ENCODE results near the gene DDX59. TPM values are rescaled to one million over a fixed set of nuclear protein-coding genes. Genes with fewer than 3 reads are reported as not detected.

DDX59 gene
- total and polyA plus RNA-seq, 9 of the 15 experiments (the other 6 are each of a cell fraction or from before 2014, with no cell fraction given), result 8.3 to 30.4 (median 19.8) TPM

DNA sequence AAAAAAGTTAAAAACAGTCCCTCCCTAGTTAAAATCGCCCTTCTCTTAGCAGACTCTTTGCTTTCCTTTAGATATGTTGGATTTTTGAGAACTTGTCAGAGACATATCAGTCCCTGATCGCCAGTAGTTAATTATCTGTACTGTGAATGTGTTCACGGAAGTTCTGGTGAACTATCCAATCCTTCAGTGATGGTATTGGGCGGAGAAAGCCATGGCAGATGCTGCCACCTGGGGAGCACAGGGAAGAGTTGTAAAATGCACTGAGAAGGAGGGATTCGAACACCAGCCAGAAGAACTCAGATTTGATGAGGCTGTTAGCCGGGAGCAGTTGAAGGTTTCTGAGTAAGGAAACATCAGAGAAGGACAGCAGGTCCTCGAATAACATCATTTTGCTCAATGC is 31.6 kb downstream of the DDX59 start (continued):
- TF ChIP-seq, protein P1, sequence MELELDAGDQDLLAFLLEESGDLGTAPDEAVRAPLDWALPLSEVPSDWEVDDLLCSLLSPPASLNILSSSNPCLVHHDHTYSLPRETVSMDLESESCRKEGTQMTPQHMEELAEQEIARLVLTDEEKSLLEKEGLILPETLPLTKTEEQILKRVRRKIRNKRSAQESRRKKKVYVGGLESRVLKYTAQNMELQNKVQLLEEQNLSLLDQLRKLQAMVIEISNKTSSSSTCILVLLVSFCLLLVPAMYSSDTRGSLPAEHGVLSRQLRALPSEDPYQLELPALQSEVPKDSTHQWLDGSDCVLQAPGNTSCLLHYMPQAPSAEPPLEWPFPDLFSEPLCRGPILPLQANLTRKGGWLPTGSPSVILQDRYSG (tag; conservative IDR thresholded peaks at IDR 0.05; ENCODE audit: low read depth), result no peak
- no peak for TF ChIP-seq NCOA1 (IDR thresholded peaks at IDR 0.05; ENCODE audit: low read depth)
- no peak for TF ChIP-seq PRPF4 (IDR thresholded peaks at IDR 0.05; ENCODE audit: insufficient read depth, low read depth, low read length, poor library complexity, severe bottlenecking)
- TF ChIP-seq, protein P2, sequence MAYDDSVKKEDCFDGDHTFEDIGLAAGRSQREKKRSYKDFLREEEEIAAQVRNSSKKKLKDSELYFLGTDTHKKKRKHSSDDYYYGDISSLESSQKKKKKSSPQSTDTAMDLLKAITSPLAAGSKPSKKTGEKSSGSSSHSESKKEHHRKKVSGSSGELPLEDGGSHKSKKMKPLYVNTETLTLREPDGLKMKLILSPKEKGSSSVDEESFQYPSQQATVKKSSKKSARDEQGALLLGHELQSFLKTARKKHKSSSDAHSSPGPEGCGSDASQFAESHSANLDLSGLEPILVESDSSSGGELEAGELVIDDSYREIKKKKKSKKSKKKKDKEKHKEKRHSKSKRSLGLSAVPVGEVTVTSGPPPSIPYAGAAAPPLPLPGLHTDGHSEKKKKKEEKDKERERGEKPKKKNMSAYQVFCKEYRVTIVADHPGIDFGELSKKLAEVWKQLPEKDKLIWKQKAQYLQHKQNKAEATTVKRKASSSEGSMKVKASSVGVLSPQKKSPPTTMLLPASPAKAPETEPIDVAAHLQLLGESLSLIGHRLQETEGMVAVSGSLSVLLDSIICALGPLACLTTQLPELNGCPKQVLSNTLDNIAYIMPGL (CRISPR knock-in tag; IDR thresholded peaks at IDR 0.05), result no peak
- TF ChIP-seq ZBED1 (IDR thresholded peaks at IDR 0.05), result no peak
- no peak for TF ChIP-seq BRD4 (IDR thresholded peaks at IDR 0.05)
- no peak for TF ChIP-seq ZNF764 (CRISPR knock-in tag; IDR thresholded peaks at IDR 0.05; ENCODE audit: low read depth)
- TF ChIP-seq, protein P3, sequence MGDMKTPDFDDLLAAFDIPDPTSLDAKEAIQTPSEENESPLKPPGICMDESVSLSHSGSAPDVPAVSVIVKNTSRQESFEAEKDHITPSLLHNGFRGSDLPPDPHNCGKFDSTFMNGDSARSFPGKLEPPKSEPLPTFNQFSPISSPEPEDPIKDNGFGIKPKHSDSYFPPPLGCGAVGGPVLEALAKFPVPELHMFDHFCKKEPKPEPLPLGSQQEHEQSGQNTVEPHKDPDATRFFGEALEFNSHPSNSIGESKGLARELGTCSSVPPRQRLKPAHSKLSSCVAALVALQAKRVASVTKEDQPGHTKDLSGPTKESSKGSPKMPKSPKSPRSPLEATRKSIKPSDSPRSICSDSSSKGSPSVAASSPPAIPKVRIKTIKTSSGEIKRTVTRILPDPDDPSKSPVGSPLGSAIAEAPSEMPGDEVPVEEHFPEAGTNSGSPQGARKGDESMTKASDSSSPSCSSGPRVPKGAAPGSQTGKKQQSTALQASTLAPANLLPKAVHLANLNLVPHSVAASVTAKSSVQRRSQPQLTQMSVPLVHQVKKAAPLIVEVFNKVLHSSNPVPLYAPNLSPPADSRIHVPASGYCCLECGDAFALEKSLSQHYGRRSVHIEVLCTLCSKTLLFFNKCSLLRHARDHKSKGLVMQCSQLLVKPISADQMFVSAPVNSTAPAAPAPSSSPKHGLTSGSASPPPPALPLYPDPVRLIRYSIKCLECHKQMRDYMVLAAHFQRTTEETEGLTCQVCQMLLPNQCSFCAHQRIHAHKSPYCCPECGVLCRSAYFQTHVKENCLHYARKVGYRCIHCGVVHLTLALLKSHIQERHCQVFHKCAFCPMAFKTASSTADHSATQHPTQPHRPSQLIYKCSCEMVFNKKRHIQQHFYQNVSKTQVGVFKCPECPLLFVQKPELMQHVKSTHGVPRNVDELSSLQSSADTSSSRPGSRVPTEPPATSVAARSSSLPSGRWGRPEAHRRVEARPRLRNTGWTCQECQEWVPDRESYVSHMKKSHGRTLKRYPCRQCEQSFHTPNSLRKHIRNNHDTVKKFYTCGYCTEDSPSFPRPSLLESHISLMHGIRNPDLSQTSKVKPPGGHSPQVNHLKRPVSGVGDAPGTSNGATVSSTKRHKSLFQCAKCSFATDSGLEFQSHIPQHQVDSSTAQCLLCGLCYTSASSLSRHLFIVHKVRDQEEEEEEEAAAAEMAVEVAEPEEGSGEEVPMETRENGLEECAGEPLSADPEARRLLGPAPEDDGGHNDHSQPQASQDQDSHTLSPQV (IDR thresholded peaks at IDR 0.05), result peak; percentile 53; the same call in 1 of the 2 replicates
- 0 out of 2 replicates have a peak, but pooled peaks have one; percentile 21 for TF ChIP-seq ARID1B (IDR thresholded peaks at IDR 0.05)
- no peak for TF ChIP-seq ZBTB1 (CRISPR knock-in tag; IDR thresholded peaks at IDR 0.05; ENCODE audit: borderline replicate concordance, low read depth)
- no peak for TF ChIP-seq ARNT (IDR thresholded peaks at IDR 0.05)
- TF ChIP-seq SP1 (CRISPR knock-in tag; IDR thresholded peaks at IDR 0.05), result no peak
- TF ChIP-seq ZNF75A (CRISPR knock-in tag; IDR thresholded peaks at IDR 0.05), result no peak
- TF ChIP-seq, protein P4, sequence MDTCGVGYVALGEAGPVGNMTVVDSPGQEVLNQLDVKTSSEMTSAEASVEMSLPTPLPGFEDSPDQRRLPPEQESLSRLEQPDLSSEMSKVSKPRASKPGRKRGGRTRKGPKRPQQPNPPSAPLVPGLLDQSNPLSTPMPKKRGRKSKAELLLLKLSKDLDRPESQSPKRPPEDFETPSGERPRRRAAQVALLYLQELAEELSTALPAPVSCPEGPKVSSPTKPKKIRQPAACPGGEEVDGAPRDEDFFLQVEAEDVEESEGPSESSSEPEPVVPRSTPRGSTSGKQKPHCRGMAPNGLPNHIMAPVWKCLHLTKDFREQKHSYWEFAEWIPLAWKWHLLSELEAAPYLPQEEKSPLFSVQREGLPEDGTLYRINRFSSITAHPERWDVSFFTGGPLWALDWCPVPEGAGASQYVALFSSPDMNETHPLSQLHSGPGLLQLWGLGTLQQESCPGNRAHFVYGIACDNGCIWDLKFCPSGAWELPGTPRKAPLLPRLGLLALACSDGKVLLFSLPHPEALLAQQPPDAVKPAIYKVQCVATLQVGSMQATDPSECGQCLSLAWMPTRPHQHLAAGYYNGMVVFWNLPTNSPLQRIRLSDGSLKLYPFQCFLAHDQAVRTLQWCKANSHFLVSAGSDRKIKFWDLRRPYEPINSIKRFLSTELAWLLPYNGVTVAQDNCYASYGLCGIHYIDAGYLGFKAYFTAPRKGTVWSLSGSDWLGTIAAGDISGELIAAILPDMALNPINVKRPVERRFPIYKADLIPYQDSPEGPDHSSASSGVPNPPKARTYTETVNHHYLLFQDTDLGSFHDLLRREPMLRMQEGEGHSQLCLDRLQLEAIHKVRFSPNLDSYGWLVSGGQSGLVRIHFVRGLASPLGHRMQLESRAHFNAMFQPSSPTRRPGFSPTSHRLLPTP (IDR thresholded peaks at IDR 0.05; ENCODE audit: borderline replicate concordance, extremely low read depth, insufficient read length), result no peak
- TF ChIP-seq, protein P5, sequence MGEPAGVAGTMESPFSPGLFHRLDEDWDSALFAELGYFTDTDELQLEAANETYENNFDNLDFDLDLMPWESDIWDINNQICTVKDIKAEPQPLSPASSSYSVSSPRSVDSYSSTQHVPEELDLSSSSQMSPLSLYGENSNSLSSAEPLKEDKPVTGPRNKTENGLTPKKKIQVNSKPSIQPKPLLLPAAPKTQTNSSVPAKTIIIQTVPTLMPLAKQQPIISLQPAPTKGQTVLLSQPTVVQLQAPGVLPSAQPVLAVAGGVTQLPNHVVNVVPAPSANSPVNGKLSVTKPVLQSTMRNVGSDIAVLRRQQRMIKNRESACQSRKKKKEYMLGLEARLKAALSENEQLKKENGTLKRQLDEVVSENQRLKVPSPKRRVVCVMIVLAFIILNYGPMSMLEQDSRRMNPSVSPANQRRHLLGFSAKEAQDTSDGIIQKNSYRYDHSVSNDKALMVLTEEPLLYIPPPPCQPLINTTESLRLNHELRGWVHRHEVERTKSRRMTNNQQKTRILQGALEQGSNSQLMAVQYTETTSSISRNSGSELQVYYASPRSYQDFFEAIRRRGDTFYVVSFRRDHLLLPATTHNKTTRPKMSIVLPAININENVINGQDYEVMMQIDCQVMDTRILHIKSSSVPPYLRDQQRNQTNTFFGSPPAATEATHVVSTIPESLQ (CRISPR knock-in tag; IDR thresholded peaks at IDR 0.05), result no peak
- TF ChIP-seq ZNF263 (CRISPR knock-in tag; IDR thresholded peaks at IDR 0.05; ENCODE audit: borderline replicate concordance), result no peak
- peak; percentile 50 for TF ChIP-seq SMARCA4 (IDR thresholded peaks at IDR 0.05)

Measured in K562 (cell line).